Stimulated activated CD4-positive, alpha-beta T cell treated with anti-CD3 and anti-CD28 coated beads, Interleukin-12 subunit alpha, Interleukin-12 subunit beta, amount 100 ng/mL, for 48 hours (primary cell): ENCODE measurements around the gene CEACAM21.
"Not testable (repeated sequence)": the region's sequence is repeated elsewhere in the genome, so short reads cannot be mapped to it uniquely, and the experiment has no call there.

ENCODE experiments used
- DNase-seq, 3 donors: peaks; one replicate each; pipeline ENCODE4 v3.0.0-alpha.2; 2020; ENCODE audit warnings: low read depth in 2 of 3, low spot score in 1 of 3

The CEACAM21 gene

DNA sequence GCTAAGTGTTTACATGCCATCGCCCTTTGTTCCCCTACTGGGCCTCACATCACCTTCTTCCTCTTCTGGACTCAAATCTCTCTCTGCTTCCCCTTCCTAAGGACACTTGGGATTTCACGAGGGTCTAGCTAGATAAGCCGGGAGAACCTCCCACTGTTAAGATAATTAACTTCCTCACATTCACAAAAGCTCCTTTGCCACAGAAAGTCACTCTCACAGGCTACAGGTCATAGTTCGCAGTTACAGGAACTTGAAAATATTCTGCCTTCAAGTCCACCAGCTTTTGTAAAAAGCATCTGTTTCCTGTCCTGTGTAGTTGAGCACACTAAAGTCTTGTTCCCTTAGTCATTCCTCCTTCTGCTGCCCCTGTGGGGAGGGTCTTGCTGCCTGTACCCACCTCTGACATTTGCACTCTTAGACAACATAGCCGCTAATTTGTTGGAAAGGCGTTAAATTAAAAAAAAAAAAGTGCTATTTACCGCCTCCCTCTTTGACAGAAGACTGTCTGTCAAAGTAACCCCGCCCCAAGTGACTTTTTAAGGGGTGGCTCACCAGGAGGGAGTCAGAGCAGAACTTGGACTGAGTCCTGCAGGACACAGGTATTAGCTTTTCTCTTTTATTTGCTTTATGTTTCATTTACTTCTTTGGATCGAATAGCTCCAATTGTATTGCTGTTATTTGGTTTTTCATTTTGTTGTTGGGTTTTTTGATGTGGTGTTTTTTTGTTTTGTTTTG lies 26.8 kb upstream of the CEACAM21 start:
- DNase-seq = peak; percentile 58 to 81 (median 66)

DNA sequence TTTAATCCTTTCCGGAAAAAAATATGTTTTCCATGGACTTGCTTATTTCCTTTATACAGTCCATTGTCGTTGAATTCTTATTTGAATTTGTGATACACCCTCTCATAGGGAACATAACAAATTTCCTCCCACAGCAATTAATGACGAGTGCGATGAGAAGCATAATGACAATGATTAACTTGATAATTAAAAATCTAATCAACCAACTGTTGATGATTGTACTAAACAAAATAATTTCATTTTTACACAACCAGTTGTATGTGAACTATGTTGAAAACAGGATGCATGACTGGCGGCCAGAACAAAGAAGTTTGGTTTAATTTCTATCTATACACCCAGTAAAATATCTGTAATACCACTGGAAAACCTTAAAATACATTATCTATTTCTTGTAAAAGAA lies 26.1 kb upstream of the CEACAM21 start:
- DNase-seq = no peak

DNA sequence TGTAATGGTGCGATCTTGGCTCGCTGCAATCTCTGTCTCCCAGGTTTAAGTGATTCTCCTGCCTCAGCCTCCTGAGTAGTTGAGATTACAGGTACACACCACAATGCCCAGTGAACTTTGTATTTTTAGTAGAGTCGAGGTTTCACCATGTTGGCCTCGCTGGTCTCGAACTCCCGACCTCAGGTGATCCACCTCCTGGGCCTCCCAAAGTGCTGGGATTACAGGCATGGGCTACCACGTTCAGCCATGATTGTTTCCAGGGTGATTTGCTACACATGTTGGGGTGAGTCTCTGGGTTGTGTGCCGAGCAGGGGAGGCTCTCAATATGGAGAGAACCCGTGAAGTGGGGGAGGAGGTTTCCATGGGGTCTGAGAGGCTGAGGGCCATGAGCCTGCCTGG lies 24.8 kb upstream of the CEACAM21 start:
- no peak for DNase-seq

DNA sequence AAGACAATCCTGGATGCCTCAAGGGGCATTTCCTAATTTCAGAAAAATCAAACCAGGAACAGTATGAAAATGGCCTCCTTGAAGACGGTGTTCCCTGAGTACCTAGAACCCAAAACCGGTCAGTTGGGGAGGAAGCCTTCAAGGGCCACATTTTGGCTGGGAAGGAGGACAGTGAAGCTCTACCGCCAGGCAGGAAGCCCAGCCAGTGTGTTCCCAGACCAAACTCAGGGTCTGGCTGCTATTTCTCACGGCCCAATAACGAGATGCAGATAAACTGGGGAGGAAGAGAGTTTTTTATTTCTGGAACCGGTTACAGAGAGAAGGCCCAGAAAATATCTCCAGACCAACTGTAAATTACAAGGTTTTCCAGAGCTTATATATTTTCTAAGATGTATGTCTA lies 24.3 kb upstream of the CEACAM21 start:
- no peak for DNase-seq

DNA sequence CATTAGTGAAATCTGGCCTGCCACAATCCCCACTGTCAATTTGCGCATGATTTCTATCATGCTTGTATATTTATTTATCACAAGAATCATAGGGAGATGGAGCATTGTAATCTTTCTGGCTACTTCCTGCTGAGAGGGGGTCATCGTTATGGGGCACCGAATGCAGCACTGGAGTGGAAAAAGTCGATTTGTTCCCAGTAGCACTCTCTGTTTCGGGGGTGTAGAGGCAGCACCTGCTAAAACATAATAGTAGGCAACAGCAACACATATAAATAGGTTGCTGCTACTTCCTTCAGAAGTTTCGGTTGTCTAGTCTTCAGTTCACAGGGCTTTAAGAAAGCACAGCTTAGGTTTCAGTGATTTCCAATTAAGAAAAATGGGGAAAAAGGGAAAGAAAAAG lies 23.4 kb upstream of the CEACAM21 start:
- DNase-seq = no peak

DNA sequence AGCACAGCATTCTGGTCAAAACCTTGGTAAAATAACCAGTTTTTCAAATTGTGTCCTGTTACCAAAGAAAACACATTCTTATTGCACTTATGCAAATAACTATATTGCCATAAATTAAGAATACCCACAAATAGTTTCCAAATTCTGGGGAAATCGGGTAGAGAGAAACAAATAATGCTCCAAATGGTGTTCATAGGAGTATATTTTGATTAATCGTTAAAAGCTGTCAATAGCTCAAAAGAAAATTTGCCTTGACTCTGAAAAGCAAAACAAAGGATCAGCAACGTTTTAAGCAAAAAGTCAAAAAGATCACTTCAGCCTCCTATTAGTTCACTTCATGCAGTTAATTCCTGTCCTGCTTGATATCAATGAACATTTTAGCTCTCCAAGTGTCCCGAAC lies 22.2 kb upstream of the CEACAM21 start:
- DNase-seq = no peak

DNA sequence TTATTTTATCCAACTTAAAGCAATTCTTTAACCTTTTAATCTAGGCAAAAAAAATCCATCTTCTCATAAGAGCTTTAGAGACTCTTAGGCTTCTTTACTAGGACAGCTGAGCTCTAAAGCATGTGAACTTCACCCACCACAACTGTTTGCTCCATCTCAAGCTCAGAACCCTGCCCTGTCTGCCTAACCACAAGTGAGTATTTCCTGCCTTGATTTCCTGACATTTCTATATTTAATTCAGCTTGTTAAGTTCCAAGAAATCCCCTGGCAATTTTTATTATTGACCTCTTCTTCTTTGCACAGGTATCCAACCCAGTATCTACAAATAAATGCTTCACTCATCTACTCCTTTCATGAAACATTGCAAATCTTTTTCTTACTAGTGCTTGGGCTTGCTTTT lies 21.1 kb upstream of the CEACAM21 start:
- DNase-seq = no peak

DNA sequence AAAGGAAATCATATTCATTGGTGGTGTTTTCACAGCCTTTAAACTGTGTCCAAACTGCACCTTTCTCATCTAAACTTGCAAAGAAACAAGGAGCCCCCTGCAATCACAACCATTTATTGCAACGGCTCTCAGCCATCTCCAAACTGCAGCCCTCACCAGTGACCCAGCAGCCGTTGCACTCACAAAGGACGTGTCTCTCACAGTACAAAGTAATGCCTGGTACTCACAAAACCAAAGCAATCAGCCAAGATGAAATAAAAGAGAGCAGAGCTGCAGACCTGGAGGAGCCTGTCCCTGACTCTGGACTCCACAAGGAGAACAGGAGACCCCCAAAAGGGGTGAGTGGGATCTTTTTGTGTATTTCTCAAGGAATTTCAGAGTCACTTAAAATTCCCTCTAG lies 20.2 kb upstream of the CEACAM21 start:
- no peak for DNase-seq

DNA sequence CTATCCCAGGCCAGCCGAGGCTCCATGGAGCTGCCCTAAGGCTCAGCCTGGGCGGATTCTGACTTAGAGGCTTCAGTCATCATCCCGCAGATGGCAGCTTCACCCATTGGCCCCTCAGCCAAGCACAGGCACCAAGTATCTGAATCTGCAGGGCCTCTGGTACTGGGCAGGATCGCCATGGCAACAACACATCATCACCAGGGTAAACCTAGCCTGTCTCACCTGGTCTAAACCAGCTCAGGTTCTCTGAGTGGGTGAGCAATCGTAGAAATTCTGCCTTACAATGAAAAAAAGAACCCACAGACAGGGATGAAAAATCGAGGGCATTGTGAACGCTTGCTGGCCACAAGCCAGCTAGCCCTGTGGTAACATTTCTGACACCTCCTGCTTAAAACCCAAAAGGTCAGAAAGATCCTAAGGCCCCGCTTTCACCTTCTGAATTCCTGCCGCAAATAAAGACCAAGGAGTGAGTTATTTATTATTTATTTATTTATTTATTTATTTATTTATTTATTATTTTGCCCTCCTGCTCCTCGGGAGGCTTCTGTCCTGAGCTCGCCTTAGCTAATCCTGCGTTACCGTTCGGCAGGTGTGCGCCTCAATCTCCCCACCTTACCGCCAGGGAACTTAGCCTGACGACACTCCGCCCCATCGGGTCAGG lies 12.0 kb upstream of the CEACAM21 start:
- no peak for DNase-seq

DNA sequence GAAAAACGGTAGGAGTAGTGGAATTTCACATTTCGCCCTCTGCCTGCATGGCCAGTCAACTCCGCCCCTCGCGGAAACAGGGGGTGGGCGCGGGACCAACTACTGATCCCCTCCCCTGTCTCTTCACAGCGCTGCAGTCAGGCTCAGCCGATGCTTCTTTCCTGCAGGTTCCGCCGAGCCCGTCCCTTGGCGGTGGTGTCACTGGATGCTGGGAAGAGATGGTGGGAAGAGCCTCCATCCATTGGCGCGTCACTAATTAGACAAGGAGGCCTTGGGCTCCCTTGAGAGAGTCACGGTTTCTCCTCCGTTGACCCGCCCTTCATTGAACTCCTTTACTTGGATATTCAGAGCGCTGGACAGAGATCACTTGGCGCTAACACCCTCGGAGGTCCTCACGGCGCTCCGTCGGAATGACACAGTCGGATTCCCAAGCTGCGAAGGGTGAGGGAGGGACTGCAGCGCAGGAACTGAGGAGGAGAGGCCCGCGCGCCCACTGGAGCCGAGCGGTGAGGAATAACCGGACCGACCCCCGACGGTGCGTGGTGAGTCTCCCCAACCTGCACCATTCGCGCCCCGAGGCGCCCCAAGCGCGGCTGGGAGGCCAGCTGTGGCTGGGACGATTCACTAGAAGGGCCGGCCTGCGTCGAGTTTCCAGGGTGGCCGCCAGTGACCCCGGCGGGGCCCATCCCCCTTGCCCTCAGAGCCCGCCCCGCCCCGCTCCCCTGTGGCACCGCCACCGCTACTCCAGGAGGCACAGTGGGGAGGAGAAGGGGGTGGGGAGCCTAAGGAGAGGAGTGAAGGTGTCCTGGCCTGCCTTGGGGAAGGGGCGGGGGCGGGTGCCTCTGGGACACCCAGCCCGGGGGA lies 11.2 kb upstream of the CEACAM21 start:
- no peak for DNase-seq

DNA sequence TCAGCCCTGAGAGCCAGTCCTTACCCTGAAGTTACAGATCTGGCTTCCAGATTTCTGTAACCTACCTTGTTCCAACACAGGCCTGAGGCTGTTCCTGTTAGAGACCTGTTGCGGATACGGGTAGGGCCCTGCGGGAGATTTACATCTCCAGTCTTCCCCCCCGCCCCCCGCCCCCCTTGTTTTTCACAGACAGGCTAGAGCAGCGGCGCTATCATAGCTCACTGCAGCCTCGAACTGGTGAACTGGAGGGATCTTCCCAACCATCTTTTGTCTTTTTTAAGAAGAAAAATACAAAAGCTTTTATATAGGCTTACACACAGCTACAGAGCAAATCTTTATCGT lies 10.6 kb upstream of the CEACAM21 start:
- no peak for DNase-seq

DNA sequence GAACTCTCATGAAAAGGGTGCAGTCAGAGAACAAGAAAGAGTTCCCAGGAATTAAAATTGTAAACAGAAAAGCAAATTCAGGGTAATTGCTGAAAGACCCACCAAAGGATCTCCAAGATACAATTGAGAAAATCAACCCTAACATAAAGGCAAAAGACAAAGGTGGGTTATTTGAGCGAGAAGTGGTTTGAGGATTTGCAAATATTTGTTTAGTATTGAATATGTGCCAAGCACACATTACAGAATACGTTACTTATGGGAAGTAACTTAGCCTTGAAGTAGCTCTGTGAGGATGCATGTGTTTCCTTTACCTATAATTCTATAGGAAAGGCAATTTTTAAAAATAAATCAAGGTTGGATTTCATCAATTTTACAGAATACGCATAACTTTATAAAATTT lies 10.0 kb upstream of the CEACAM21 start:
- DNase-seq = no peak

DNA sequence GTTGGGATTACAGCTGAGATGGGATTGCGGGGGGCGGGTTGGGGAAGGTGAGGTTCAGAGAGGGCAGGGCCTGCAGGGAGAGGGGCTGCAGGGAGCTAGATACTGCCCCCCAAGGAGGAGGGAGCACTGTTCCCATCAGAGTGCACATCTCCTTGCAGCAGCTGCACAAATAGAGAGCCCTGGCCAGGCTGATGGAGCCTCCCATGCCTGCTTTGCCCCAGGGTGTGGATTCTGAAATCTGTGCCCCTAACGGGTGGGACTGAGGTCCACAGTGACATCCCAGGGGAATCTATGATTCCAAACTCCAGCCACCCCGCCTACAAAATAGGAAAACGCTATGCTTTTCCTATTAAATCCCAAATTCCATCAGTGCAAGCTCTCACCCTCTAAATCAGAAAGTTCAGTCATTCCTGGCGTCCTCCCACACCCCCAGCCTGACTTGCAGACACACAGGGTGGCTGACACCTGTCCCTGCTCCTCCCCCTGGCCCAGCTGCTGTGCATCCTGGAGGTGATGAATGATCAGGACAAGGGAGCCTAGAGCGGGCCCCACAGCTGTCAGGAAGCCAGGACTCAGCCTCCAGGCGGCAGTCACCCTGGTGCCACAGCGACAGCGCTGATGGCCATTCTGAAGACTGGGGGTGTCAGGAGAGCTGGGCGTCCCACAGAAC lies 6.3 kb upstream of the CEACAM21 start:
- DNase-seq = no peak

DNA sequence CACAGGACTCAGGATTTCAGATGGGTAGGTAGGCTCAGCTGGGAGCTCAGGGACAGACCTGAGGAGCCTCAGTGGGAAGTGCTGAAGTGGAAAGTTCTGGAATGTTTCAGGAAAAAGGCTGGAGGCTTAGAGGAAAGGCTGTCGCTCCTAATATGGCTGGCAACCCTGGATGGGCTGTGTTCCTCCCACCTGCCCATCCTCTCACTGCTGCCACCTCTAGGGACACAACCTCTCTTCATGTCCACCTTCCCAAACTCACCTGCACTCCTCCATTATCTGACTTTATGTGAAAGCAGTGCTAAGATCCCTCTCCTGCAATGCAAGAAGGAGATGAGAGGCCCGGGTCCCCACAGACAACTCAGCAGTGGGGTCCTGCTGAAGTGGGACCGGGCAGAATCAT lies 5.8 kb upstream of the CEACAM21 start:
- DNase-seq = no peak

DNA sequence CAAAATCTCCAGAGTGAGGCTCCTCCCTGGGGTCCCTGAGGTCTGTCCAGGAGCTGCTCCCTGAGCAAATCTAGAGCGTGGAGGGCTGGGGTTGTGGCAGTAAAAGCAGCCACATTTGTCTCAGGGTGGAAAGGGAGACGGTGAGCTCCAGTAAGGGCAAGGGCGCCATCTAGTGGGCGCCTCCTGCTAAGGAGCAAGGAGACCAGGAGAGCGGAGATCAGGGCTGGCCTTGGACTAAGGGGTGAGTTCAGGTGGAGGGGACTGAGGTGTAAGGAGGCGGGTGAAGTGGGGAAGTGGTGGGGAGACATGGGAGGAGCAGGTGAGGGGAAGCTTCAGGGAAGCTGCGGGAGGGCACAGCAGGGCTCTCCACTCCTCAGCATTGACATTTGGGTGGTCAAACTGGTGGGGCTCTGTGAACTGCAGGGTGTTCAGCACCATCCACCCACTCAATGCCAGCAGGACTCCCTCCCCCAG lies 5.3 kb upstream of the CEACAM21 start:
- DNase-seq = peak; percentile 72 to 81 (median 78)

DNA sequence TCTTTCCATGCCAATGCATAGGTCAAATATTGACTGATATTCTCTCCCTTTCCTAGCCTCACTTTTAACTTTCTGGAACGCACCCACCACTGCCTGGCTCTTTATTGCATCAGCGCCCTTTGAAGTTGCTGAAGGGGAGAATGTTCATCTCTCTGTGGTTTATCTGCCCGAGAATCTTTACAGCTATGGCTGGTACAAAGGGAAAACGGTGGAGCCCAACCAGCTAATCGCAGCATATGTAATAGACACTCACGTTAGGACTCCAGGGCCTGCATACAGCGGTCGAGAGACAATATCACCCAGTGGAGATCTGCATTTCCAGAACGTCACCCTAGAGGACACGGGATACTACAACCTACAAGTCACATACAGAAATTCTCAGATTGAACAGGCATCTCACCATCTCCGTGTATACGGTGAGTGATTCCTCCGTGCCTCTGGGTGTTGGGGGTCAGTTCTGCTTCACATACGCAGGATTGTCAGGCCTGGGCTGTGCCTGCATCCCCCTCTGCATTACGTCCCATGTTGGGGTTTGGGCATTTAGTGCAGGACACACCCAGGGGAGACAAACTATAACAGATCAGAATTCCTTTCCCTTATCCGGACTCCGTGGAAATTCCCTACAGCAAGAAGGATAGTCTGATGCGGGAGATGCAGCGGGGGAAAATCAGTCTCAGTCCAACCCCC lies 1.3 kb downstream of the CEACAM21 start:
- no peak for DNase-seq

DNA sequence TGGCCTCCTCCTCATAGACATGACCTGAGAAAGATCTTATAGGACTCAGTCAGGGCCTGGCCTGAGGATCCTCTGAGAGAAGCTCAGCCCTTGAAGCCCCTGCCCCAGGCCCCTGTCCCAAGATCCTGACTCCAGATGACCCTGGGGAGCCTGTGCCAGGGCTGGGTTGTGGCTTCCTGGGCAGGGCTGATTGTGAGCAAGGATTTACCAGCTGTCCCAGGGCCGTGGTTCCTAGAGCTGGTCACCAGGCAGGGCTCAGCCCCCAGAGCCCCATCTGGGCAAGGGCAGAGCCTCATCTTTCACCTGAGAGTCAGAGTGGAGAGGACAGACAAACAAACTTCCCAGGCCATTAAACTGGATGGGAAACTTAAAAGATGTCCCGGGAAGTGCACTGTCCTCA lies 1.9 kb downstream of the CEACAM21 start:
- no peak for DNase-seq

DNA sequence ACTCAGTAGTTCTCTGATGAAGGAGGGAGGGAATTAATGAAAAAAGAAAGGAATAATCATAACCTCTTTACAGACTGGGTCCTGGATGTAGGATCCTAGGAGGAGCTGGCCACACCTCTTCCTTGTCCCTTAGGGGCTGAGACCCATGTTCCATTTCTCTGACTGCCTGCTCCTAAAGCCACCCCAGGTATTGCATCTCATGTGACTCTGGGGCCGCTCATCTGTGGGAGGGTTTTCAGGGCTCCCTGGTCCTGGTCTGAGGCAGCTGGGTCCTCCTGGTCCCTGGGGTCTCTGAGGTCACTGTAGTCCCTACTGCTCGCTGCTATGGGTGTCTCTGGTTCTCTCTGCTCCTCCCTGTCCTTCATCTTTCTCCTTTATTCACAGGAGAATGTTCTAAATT lies 2.9 kb downstream of the CEACAM21 start:
- no peak for DNase-seq

DNA sequence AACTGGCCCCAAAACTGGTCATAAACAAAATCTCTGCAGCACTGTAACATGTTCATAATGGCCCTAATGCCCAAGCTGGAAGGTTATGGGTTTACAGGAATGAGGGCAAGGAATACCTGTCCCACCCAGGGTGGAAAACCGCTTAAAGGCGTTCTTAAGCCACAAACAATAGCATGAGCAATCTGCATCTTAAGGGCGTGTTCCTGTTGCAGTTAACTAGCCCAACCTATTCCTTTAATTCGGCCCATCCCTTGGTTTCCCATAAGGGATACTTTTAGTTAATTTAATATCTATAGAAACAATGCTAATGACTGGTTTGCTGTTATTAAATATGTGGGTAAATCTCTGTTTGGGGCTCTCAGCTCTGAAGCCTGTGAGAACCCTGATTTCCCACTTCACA lies 5.1 kb downstream of the CEACAM21 start:
- not testable (repeated sequence) for DNase-seq

DNA sequence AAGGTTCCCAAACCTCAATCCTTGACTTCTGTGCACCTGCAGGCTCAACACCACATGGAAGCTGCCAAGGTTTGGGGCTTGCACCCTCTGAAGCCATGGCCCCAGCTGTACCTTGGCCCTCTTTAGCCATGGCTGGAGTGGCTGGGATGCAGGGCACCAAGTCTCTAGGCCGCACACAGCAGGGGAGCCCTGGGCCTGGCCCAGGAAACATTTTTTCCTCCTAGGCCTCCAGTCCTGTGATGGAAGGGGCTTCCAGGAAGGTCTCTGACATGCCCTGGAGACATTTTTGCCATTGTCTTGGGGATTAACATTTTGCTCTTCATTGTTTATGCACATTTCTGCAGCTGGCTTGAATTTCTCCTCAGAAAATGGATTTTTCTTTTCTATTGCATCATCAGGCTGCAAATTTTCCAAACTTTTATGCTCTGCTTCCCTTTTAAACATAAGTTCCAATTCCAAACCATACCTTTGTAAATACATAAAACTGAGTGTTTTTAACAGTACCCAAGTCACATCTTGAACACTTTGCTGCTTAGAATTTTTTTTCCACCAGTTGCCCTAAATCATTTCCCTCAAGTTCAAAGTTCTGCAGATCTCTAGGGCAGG lies 6.7 kb downstream of the CEACAM21 start:
- not testable (repeated sequence) for DNase-seq
